NCI-H345 treated with DMSO at 0.1 percent for 48 hours (cell line): Measurements from ENCODE around the gene BYSL.

Experiments used
- DNase-seq: peaks from one replicate; lab custom pipeline; 2025; ENCODE audit not compliant: unreplicated experiment; lab: John Stamatoyannopoulos, UW

BYSL gene

GRCh38 chr6:41974281-41974825 is 53.1 kb downstream of the BYSL start:
- no peak for DNase-seq

- no peak for DNase-seq
Measured at GRCh38 chr6:41975276-41975675, 54.0 kb downstream of the BYSL start.

- DNase-seq, result no peak
Measured at GRCh38 chr6:41976794-41977484, 55.6 kb downstream of the BYSL start.
